Calu3 (cell line): ENCODE data around the gene TBL1XR1. TPM values are rescaled to one million over a fixed set of nuclear protein-coding genes. Genes with fewer than 3 reads are reported as not detected.
"Not testable (repeated sequence)": the region's sequence is repeated elsewhere in the genome, so short reads cannot be mapped to it uniquely, and the experiment has no call there.

Experiments
- BruUV-seq: library from RNA; stranded (reverse); fragments of 400-500 nt; replicated peaks from 2 replicates; lab custom pipeline; 2021; lab: Mats Ljungman, UMichigan
- CTCF ChIA-PET: fragments of 300-600 bp; sonication (Branson Sonifier 250); formaldehyde crosslinking; loops from one replicate; lab custom pipeline; 2022; ENCODE audit warnings: antibody characterized with exemption; lab: Charles Lee
- DNase-seq: peaks from one replicate; pipeline ENCODE4 v3.0.0; 2022
- H3K27ac Mint-ChIP-seq: one replicate; pipeline ENCODE4 v1.8.0; 2022; ENCODE audit warnings: mixed read lengths; ENCODE audit not compliant: unreplicated experiment
- H3K27me3 Mint-ChIP-seq: one replicate; pipeline ENCODE4 v1.8.0; 2022; ENCODE audit warnings: mixed read lengths; ENCODE audit not compliant: unreplicated experiment
- H3K36me3 Mint-ChIP-seq: one replicate; pipeline ENCODE4 v1.8.0; 2022; ENCODE audit warnings: mild to moderate bottlenecking, moderate library complexity, mixed read lengths; ENCODE audit not compliant: insufficient read depth, unreplicated experiment
- H3K4me1 Mint-ChIP-seq: one replicate; pipeline ENCODE4 v1.8.0; 2022; ENCODE audit warnings: mild to moderate bottlenecking, low read depth, mixed read lengths; ENCODE audit not compliant: unreplicated experiment
- H3K4me3 Mint-ChIP-seq: one replicate; pipeline ENCODE4 v1.8.0; 2022; ENCODE audit warnings: mild to moderate bottlenecking, low read depth, moderate library complexity, mixed read lengths; ENCODE audit not compliant: unreplicated experiment
- H3K9me3 Mint-ChIP-seq: one replicate; pipeline ENCODE4 v1.8.0; 2022; ENCODE audit warnings: low read depth, mixed read lengths; ENCODE audit not compliant: unreplicated experiment
- CTCF ChIP-seq: fragments of 200-600 bp; IDR thresholded peaks from one replicate; pipeline ENCODE4 v1.8.0; 2022; ENCODE audit warnings: antibody characterized with exemption; ENCODE audit not compliant: unreplicated experiment
- intact Hi-C: fragments of 100-400 bp; cut with micrococcal nuclease; formaldehyde crosslinking; loops from one replicate; pipeline ENCODE4 v1.10.0; 2022; ENCODE audit not compliant: unreplicated experiment
- total RNA-seq: library from RNA; stranded (reverse); gene quantifications from 2 replicates; pipeline ENCODE4 v1.2.3, GENCODE V29; 2022

The TBL1XR1 gene
- total RNA-seq, 1 experiment from 2014 or later: 206 TPM

GRCh38 chr3:177141899-177142646, 55.2 kb downstream of the TBL1XR1 start:
- BruUV-seq: no TSS peak
- no peak for TF ChIP-seq CTCF
- Mint-ChIP-seq H3K4me1 (peaks cover 68% of the 10 kb centered on the region), H3K4me3 (no peak overlapping the region), H3K9me3 (no peaks in the 10 kb centered on the region), H3K27ac (no peak overlapping the region), H3K27me3 (no peaks in the 10 kb centered on the region), H3K36me3 (peaks cover 26% of the 10 kb centered on the region)
- no peak for DNase-seq
- CTCF ChIA-PET: no interaction called here
- intact Hi-C loops: no loop called here

- no TSS peak for BruUV-seq
- DNase-seq: no peak
- Mint-ChIP-seq H3K27me3 (no peaks in the 10 kb centered on the region), H3K4me3 (no peak overlapping the region), H3K36me3 (peaks cover 31% of the 10 kb centered on the region), H3K4me1 (peaks cover 68% of the 10 kb centered on the region), H3K9me3 (no peaks in the 10 kb centered on the region), H3K27ac (no peak overlapping the region)
- intact Hi-C loops: no loop called here
- TF ChIP-seq CTCF: no peak
- CTCF ChIA-PET: no interaction called here
Measured at GRCh38 chr3:177141471-177141870, 55.8 kb downstream of the TBL1XR1 start.

DNA sequence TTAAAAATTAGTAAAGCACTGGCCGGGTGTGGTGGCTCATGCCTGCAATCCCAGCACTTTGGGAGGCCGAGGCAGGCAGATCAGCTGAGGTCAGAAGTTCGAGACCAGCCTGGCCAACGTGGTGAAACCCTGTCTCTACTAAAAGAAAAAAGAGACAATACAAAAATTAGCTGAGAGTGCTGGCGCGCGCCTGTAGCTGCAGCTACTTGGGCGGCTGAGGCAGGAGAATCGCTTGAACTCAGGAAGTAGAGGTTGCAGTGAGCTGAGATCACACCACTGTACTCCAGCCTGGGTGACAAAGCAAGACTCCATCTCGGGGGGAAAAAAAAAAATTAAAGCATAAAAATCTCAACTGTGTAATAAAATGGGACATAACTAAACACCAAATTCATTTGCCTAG, 58.1 kb downstream of the TBL1XR1 start:
- H3K27ac Mint-ChIP-seq, H3K4me3 Mint-ChIP-seq, H3K27me3 Mint-ChIP-seq, CTCF ChIA-PET, H3K9me3 Mint-ChIP-seq, DNase-seq, BruUV-seq, intact Hi-C loops: not testable (repeated sequence)
- H3K4me1 Mint-ChIP-seq: peaks cover 57% of the 10 kb centered on the region
- H3K36me3 Mint-ChIP-seq: peaks cover 24% of the 10 kb centered on the region

- peaks cover 46% of the 10 kb centered on the region for H3K4me1 Mint-ChIP-seq
Measured at GRCh38 chr3:177137774-177138705, 59.2 kb downstream of the TBL1XR1 start.

More at GRCh38 chr3:177137774-177138705, 59.2 kb downstream of the TBL1XR1 start:
- Mint-ChIP-seq H3K27me3 (no peaks in the 10 kb centered on the region), H3K27ac (no peak overlapping the region), H3K36me3 (peaks cover 12% of the 10 kb centered on the region), H3K9me3 (peaks cover 2% of the 10 kb centered on the region), H3K4me3 (no peak overlapping the region)
- TF ChIP-seq CTCF: no peak
- intact Hi-C loops: no loop called here
- BruUV-seq: no TSS peak
- CTCF ChIA-PET: no interaction called here
- DNase-seq: no peak
